Epithelial cell of prostate (primary cell): ENCODE results near the gene KIFBP.
"Not testable (repeated sequence)": the region's sequence is repeated elsewhere in the genome, so short reads cannot be mapped to it uniquely, and the experiment has no call there.

Experiments
- DNase-seq: peaks from one replicate; pipeline ENCODE4 v3.0.0-alpha.2; 2011; ENCODE audit warnings: low read depth, low spot score
- H3K27ac ChIP-seq: fragments of 450-650 bp; 2 replicates; pipeline ENCODE4 v1.5.1; 2017; ENCODE audit warnings: mild to moderate bottlenecking

KIFBP gene, protein sequence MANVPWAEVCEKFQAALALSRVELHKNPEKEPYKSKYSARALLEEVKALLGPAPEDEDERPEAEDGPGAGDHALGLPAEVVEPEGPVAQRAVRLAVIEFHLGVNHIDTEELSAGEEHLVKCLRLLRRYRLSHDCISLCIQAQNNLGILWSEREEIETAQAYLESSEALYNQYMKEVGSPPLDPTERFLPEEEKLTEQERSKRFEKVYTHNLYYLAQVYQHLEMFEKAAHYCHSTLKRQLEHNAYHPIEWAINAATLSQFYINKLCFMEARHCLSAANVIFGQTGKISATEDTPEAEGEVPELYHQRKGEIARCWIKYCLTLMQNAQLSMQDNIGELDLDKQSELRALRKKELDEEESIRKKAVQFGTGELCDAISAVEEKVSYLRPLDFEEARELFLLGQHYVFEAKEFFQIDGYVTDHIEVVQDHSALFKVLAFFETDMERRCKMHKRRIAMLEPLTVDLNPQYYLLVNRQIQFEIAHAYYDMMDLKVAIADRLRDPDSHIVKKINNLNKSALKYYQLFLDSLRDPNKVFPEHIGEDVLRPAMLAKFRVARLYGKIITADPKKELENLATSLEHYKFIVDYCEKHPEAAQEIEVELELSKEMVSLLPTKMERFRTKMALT

GRCh38 chr10:68988530-68989316 is at the start of gene KIFBP:
TSS of gene KIFBP (plus strand) at chr10:68988803. CDS start at chr10:68988833, 30 bp downstream.
- H3K27ac ChIP-seq, result peak within 1 kb of the TSS; percentile 69
- peak; percentile 95 for DNase-seq

DNA sequence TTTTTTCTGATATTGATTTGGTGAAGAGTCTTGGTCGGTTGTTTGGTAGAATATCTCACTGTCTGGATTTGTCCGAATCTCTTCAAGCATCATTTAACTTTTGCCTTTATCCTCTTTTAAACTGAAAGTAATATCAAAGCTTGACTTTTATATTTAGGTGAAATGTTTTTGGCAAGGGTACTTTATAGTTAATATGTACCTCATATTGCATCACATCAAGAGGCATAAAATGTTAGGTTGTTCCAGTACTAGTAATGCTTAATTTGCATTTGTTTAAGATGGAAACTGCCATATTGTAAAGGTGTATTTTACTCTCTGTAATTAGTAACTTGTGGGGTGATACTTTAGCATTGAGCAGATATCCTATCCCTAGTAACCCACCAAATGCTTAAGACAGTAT is 49.7 kb upstream of the KIFBP start:
- DNase-seq, result no peak
- no peak overlapping the region for H3K27ac ChIP-seq

DNA sequence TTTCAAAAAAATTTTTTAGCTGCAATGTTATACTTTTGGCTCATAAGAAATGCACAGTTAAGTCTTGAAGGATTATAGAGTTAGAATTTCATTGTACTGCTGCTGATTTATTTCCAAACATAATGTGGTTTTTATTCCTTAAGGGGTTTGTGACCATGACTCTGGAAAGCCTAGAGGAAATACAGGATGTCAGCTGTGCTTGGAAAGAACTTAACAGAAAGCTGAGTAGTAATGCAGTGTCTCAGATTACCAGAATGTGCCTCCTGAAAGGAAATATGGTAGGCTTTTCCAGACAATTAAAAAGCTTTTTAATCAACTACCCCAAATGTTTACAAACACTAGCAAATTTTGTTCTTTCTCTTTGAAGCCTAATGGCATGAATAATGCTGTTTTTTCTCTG is 47.7 kb upstream of the KIFBP start:
- H3K27ac ChIP-seq, DNase-seq: not testable (repeated sequence)

- no peak for DNase-seq
- no peak overlapping the region for H3K27ac ChIP-seq
Measured at GRCh38 chr10:68950598-68950997, 38.0 kb upstream of the KIFBP start.

- peak overlapping the region; percentile 91 for H3K27ac ChIP-seq
Measured at GRCh38 chr10:68954904-68955303, 33.7 kb upstream of the KIFBP start.

GRCh38 chr10:68955355-68955831 is 33.2 kb upstream of the KIFBP start:
- no peak for DNase-seq
- peak overlapping the region; percentile 91 for H3K27ac ChIP-seq

More at GRCh38 chr10:68954904-68955303, 33.7 kb upstream of the KIFBP start:
- no peak for DNase-seq

- peak within 1 kb of the TSS; percentile 91 for H3K27ac ChIP-seq
- DNase-seq, result peak; percentile 79
Measured at GRCh38 chr10:68955832-68956532, 32.6 kb upstream of the KIFBP start, which contains the start of gene DDX21. TSS of gene DDX21 (plus strand) at chr10:68956170. CDS start at chr10:68956226, 56 bp downstream.

DNA sequence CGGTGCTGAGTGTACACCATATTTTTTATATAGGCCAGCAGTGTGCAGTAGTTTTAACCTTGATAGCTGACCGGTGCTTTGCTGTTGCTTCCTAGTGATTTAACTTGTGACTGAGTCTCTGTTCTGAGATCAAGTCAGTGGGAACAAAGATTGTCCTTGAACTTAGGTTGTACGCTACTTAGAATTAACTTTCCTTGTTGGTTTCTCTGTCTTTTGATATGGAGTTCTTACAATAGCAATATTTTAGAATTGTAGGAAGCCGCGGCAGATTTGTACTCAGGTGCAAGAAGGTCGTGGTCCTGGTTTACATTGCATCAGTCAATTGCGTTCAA is 31.4 kb upstream of the KIFBP start:
- H3K27ac ChIP-seq, result peak overlapping the region; percentile 91
- no peak for DNase-seq

DNA sequence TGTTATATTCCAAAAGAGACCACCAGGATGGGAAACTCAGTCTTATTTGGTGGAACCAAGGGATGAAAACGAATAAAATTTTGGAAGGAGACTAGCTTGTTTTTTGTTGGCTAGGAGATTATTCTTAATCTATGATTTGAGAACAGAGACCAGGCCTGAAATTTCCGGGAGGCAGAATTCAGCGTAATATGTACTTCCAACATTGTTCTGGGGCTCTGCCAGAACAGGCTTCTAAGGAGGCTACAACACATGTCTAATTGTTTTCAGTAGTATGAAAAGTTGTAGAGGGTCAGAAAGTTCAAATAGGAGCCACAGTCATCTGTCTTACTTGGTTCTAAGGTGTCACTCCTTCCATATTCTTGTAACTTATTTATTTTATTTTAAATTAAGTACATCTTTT is 30.9 kb upstream of the KIFBP start:
- DNase-seq, result no peak
- H3K27ac ChIP-seq, result peak overlapping the region; percentile 91

DNA sequence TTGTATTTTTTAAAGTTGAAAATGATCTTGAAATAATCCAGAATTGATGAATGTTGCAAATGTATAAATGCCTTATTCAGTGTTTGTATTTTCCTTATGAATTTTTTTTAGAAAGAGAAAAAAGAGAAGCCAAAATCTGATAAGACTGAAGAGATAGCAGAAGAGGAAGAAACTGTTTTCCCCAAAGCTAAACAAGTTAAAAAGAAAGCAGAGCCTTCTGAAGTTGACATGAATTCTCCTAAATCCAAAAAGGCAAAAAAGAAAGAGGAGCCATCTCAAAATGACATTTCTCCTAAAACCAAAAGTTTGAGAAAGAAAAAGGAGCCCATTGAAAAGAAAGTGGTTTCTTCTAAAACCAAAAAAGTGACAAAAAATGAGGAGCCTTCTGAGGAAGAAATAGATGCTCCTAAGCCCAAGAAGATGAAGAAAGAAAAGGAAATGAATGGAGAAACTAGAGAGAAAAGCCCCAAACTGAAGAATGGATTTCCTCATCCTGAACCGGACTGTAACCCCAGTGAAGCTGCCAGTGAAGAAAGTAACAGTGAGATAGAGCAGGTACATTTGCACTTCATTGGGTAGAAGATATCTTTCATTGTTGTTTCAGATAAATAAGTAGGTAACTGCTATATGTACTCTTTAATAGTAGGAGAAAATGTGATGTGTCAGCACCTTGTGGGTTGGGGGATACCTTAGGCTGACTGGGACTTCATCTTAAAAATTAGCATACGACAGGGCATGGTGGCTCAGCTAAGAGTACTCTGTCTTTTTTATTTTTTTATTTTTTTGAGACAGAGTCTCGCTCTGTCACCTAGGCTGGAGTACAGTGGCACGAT is 28.7 kb upstream of the KIFBP start:
- H3K27ac ChIP-seq, result no peak overlapping the region
- no peak for DNase-seq

DNA sequence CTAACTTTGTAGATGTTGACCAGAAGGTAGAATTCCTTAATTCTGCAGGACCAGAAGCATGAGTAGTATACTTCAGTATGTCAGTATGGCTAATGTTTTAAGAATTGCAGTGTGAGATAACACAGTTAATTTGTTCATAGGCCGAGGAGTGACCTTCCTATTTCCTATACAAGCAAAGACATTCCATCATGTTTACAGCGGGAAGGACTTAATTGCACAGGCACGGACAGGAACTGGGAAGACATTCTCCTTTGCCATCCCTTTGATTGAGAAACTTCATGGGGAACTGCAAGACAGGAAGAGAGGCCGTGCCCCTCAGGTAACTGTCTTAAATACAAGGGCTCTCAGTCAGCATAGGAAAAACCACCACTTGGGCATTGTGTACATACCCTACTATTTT is 25.5 kb upstream of the KIFBP start:
- no peak overlapping the region for H3K27ac ChIP-seq
- DNase-seq, result no peak

DNA sequence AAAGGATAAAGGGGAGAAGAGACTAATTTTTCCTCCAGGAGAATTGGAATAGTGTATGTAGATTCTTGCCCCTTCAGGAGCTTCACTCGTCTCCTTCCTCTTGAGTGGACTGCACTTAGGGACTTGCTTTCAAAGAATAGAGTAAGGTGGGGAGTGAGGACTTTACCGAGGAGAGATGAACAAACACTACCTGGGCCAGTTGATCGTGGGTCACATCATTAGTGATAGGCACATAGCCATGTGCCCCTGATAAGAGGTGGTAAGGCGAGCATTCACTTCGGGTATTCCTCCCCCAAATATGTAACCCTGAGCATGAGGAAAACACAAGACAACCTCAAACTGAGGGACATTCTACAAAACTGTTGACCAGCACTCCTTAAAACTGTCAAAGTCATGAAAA is 14.6 kb upstream of the KIFBP start:
- no peak overlapping the region for H3K27ac ChIP-seq
- DNase-seq, result no peak

- not testable (repeated sequence) for H3K27ac ChIP-seq, DNase-seq
Measured at GRCh38 chr10:68975936-68976473, 12.6 kb upstream of the KIFBP start.

GRCh38 chr10:68979738-68980137 is 8.9 kb upstream of the KIFBP start:
- not testable (repeated sequence) for H3K27ac ChIP-seq, DNase-seq

- DNase-seq, result no peak
- no peak overlapping the region for H3K27ac ChIP-seq
Measured at GRCh38 chr10:68981074-68981473, 7.5 kb upstream of the KIFBP start.

- no peak for DNase-seq
- H3K27ac ChIP-seq, result no peak overlapping the region
Measured at GRCh38 chr10:68982389-68982788, 6.2 kb upstream of the KIFBP start.

DNA sequence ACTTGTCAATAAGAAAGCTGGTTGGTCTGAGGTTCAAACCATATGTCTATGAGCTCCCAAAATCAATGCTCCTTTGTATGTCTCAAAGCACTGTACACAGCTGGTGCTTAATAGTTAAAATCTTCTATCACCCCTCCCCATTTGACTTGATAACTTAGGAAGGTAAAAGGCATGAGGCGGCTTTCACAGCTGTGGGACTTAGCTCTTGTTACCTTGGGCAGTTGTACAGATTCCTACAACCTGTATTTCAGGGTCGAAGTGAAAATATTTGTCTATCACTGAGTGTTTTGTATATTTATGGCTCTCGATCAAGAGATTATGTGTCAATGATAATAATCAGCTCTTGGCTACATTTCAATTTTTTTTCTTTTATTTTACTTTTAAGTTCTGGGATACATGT is 992 bp upstream of the KIFBP start:
- DNase-seq, result no peak
- H3K27ac ChIP-seq, result peak overlapping the region; percentile 2

GRCh38 chr10:68989317-68989990 is 851 bp downstream of the KIFBP start:
- H3K27ac ChIP-seq, result peak overlapping the region; percentile 69
- no peak for DNase-seq
